ENCODE results near the gene MYCN. TPM values are rescaled to one million over a fixed set of nuclear protein-coding genes. Genes with fewer than 3 reads are reported as not detected.
"Not testable (repeated sequence)": the region's sequence is repeated elsewhere in the genome, so short reads cannot be mapped to it uniquely, and the experiment has no call there.

The MYCN gene
- total and polyA plus RNA-seq, 2 donors (not counting 3 experiments of a cell fraction or from before 2014, with no cell fraction given), result 0.47 to 6.8 TPM

- POLR2A ChIA-PET; intact Hi-C loops (cut with micrococcal nuclease): not testable (repeated sequence)
Observed at GRCh38 chr2:15903910-15904309, 36.4 kb upstream of the MYCN start.

GRCh38 chr2:15905267-15905645 lies 35.1 kb upstream of the MYCN start:
- H3K4me1 ChIP-seq (ENCODE audit: control insufficient read depth, extremely low read depth, insufficient read depth, low read length), result no peaks in the 10 kb centered on the region
- FAIRE-seq (no peak), DNase-seq (ENCODE audit: low read depth, low spot score) (no peak)
- H3K79me2 ChIP-seq (ENCODE audit: control insufficient read depth, insufficient read depth, low read length), result no peaks in the 10 kb centered on the region
- no peaks in the 10 kb centered on the region for H3K36me3 ChIP-seq (ENCODE audit: control insufficient read depth in 2 of 2, extremely low read depth in 1 of 2, insufficient read depth in 2 of 2, low read length in 2 of 2)
- dilution Hi-C loops (cut with MboI; ENCODE audit: extremely low pct_ligation_motif_present, low sequenced_read_pairs), result no loop called here
- H2AFZ ChIP-seq (ENCODE audit: low read depth, low read length), result no peak overlapping the region
- no TSS peak for BruUV-seq (replicated peaks)
- H3K4me2 ChIP-seq (ENCODE audit: insufficient read depth, low read length), result no peak overlapping the region
- H4K20me1 ChIP-seq (replicated peaks; ENCODE audit: control insufficient read depth, extremely low read depth, insufficient read depth, low read length), result no peaks in the 10 kb centered on the region
- POLR2A ChIA-PET, result no interaction called here
- no peaks in the 10 kb centered on the region for H3K27me3 ChIP-seq (ENCODE audit: control insufficient read depth in 2 of 2, insufficient read depth in 2 of 2, low read length in 2 of 2)
- CTCF ChIA-PET, result no interaction called here
- no peak overlapping the region for H3K4me3 ChIP-seq (replicated peaks in 1 of 3; ENCODE audit: insufficient read depth in 1 of 3, low read depth in 1 of 3, low read length in 3 of 3)
- no peak overlapping the region for H3K27ac ChIP-seq (ENCODE audit: insufficient read depth, low read depth, low read length)
- no peaks in the 10 kb centered on the region for H3K9me3 ChIP-seq (replicated peaks; ENCODE audit: control insufficient read depth, insufficient read depth, low read length)
- intact Hi-C loops (cut with micrococcal nuclease), result no loop called here
- H3K9me1 ChIP-seq (replicated peaks; ENCODE audit: control insufficient read depth, extremely low read depth, insufficient read depth, low read length), result no peaks in the 10 kb centered on the region
- no peak overlapping the region for H3K9ac ChIP-seq (replicated peaks; ENCODE audit: extremely low read depth, insufficient read depth, low read length)
- TF ChIP-seq CTCF (IDR thresholded peaks at IDR 0.05; ENCODE audit: extremely low read depth in 1 of 2, insufficient read depth in 1 of 2, low read depth in 1 of 2, low read length in 2 of 2) (no peak), EZH2 (IDR thresholded peaks at IDR 0.05; ENCODE audit: borderline replicate concordance, low read depth, low read length, severe bottlenecking) (no peak), JUN (IDR thresholded peaks at IDR 0.05; ENCODE audit: borderline replicate concordance, insufficient read depth, insufficient read length, low read depth) (no peak), GATA2 (IDR thresholded peaks at IDR 0.05; ENCODE audit: insufficient read depth, insufficient read length, low read depth, low read length) (no peak), FOS (IDR thresholded peaks at IDR 0.05; ENCODE audit: borderline replicate concordance, insufficient read depth, low read length) (no peak), MAX (IDR thresholded peaks at IDR 0.05; ENCODE audit: insufficient read depth, insufficient read length) (no peak), POLR2AphosphoS5 (IDR thresholded peaks at IDR 0.05; ENCODE audit: insufficient read depth, low read depth, low read length) (no peak), MYC (IDR thresholded peaks at IDR 0.05; ENCODE audit: low read depth, low read length) (no peak), POLR2A (IDR thresholded peaks at IDR 0.05; ENCODE audit: low read depth, low read length) (no peak)

More at GRCh38 chr2:15903910-15904309, 36.4 kb upstream of the MYCN start:
- H3K4me2 ChIP-seq (ENCODE audit: insufficient read depth, low read length); FAIRE-seq; H3K9me3 ChIP-seq (replicated peaks; ENCODE audit: control insufficient read depth, insufficient read depth, low read length); H3K4me3 ChIP-seq (replicated peaks in 1 of 3; ENCODE audit: insufficient read depth in 1 of 3, low read depth in 1 of 3, low read length in 3 of 3); H3K9me1 ChIP-seq (replicated peaks; ENCODE audit: control insufficient read depth, extremely low read depth, insufficient read depth, low read length); H3K27ac ChIP-seq (ENCODE audit: insufficient read depth, low read depth, low read length); H3K9ac ChIP-seq (replicated peaks; ENCODE audit: extremely low read depth, insufficient read depth, low read length); BruUV-seq (replicated peaks); H3K4me1 ChIP-seq (ENCODE audit: control insufficient read depth, extremely low read depth, insufficient read depth, low read length); H3K36me3 ChIP-seq (ENCODE audit: control insufficient read depth in 2 of 2, extremely low read depth in 1 of 2, insufficient read depth in 2 of 2, low read length in 2 of 2); DNase-seq (ENCODE audit: low read depth, low spot score); H4K20me1 ChIP-seq (replicated peaks; ENCODE audit: control insufficient read depth, extremely low read depth, insufficient read depth, low read length); dilution Hi-C loops (cut with MboI; ENCODE audit: extremely low pct_ligation_motif_present, low sequenced_read_pairs); H3K79me2 ChIP-seq (ENCODE audit: control insufficient read depth, insufficient read depth, low read length); H3K27me3 ChIP-seq (ENCODE audit: control insufficient read depth in 2 of 2, insufficient read depth in 2 of 2, low read length in 2 of 2); H2AFZ ChIP-seq (ENCODE audit: low read depth, low read length); CTCF ChIA-PET: not testable (repeated sequence)

Measured in endothelial cell of umbilical vein (primary cell).